GM12872 (cell line): ENCODE results near the gene GDI1.

Experiments
- CTCF ChIP-seq: IDR thresholded peaks from 3 replicates; pipeline ENCODE4 v1.5.1; 2011; ENCODE audit warnings: low read depth, mild to moderate bottlenecking, low read length, moderate library complexity; ENCODE audit not compliant: insufficient read depth

Gene GDI1

GRCh38 chrX:154436983-154437752, at the start of gene GDI1:
TSS of gene GDI1 (plus strand) at chrX:154437154. CDS start at chrX:154437255, 101 bp downstream.
- TF ChIP-seq CTCF: no peak

- TF ChIP-seq CTCF: no peak
Observed at GRCh38 chrX:154396973-154397887, 39.7 kb upstream of the GDI1 start.

DNA sequence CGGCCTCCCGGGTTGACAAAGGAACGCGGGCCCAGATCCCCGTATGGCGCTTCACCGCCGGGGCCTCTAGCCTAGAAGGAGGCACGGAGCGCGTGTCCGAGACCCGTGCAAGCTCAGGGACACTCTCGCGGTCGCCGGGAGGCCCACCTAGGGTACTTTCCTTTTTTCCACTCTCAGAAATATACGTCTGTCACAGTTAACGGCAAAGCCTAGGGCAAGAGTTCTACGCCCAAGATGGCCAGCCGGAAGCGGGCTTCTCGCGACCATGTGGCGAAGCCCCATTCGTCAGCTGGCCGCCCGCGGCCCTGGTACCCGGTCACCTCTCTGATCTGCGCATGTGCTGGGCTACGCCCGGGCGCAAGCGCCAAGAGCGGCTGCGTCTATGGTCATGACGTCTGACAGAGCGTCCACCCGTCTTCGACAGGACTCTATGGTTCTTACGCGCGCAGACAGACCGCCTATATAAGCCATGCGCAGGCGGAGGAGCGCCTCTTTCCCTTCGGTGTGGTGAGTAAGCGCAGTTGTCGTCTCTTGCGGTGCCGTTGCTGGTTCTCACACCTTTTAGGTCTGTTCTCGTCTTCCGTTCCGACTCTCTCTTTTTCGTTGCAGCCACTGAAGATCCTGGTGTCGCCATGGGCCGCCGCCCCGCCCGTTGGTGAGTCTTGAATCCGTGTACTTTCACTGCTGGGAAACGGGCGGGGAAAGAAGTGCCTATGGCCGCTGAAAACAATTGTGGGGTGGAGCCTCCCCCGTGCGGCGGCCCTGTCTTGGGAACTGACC, 38.9 kb upstream of the GDI1 start, which contains the start of gene RPL10:
Gene RPL10 (plus strand): TSS at position 490 of the 780 bp plus-strand sequence. CDS start 143 bp downstream, at position 633.
- TF ChIP-seq CTCF: no peak

- peak; percentile 65 for TF ChIP-seq CTCF
Observed at GRCh38 chrX:154398668-154399526, 38.1 kb upstream of the GDI1 start.

- TF ChIP-seq CTCF: no peak
Observed at GRCh38 chrX:154399527-154400368, 37.2 kb upstream of the GDI1 start.
